Dermis microvascular lymphatic vessel endothelial cell (primary cell): ENCODE data around the gene DIPK1A. TPM values are rescaled to one million over a fixed set of nuclear protein-coding genes. Genes with fewer than 3 reads are reported as not detected.
"Not testable (repeated sequence)": the region's sequence is repeated elsewhere in the genome, so short reads cannot be mapped to it uniquely, and the experiment has no call there.

ENCODE experiments used
- DNase-seq, 2 donors: peaks; one replicate each; pipeline versions ENCODE4 v3.0.0 to v3.0.0-alpha.2; 2010; ENCODE audit warnings: low read depth in 2 of 2
- total RNA-seq: library from RNA; depleted of rRNA; stranded (reverse); fragments of >200 nt; gene quantifications from 2 replicates; pipeline ENCODE4 v1.2.1, GENCODE V29; 2014

DIPK1A gene
- total RNA-seq, 1 donor from 2014 or later = 0.13 TPM

DNA sequence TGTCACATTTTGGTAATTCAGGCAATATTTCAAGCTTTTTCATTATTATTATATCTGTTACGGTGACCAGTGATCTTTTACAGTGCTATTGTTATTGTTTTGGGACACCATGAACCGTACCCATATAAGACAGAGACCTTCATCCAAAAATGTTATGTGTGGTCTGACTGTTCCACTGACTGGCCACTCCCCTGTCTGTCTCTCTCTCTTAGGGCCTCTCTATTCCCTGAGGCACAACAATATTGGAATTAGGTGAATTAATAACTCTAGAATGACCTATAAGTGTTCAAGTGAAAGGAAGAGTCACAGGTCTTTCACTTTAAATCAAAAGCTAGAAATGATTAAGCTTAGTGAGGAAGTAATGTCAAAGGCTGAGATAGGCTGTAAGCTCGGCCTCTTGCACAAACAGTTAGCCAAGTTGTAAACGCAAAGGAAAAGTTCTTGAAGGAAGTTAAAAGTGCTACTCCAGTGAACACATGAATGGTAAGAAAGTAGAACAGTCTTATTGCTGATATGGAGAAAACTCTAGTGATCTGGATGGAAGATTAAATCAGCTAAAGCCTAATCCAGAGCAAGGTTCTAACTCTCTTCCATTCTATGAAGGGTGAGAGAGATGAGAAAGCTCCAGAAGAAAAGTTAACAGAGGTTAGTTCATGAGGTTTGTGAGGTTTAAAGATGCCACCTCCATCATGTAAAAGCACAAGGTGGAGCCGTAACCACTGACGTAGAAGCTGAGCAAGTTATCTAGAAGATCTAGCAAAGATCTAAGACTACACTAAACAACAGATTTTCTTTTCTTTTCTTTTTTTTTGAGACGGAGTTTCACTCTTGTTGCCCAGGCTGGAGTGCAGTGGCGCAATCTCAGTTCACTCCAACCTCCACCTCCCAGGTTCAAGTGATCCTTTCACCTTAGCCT lies 19.7 kb upstream of the DIPK1A start:
- no peak for DNase-seq

DNA sequence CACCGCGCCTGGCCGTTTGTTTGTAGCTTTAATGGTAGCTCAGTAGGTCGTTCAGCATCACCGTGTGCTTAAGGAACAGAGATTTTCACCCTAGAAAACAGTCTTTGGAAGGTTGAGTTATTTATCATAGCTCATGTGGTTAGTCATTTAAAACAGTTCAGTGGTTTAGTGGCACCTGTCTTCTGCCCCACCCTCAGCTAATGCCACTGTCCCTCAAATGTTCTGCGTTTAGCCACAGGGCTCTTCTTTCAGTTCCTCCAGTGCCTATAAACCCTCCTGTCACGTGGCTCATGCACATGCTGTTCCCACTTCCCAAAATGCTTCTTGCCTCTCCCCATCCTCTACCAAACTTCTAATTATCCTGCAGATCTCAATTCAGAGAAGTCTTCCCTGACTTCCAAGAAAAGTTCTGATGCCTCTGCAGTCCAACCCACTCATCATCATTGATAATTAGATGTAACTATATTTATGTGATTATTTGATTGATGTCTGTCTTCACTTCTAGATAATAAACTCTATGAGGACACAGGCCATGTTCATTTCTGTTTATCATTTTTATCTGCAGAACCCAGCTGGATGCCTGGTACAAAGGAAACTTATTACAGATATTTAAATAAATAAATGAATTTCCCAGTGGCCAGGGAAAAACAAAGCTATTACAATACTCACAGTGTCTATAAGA lies 14.4 kb upstream of the DIPK1A start:
- no peak for DNase-seq

DNA sequence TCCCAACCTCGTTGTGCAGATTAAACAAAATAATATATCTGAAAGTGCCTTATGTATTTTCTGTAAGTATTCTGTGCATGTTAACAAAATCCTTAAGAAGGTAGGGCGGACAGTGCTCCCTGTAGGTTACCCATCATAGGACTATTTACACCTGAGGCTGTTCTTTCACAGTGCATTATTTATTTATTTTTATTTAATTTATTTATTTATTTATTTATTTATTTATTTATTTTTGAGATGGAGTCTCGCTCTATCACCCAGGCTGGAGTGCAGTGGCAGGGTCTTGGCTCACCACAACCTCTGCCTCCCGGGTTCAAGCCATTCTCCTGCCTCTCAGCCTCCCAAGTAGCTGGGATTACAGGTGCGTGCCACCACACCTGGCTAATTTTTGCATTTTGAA lies 12.8 kb upstream of the DIPK1A start:
- DNase-seq = not testable (repeated sequence)

- DNase-seq = no peak
These were observed 12.1 kb upstream of the DIPK1A start for GRCh38 chr1:92973203-92973897.

GRCh38 chr1:92972409-92973129 lies 11.3 kb upstream of the DIPK1A start:
- no peak for DNase-seq

- not testable (repeated sequence) for DNase-seq
These were observed 10.7 kb upstream of the DIPK1A start for GRCh38 chr1:92971932-92972331.

- no peak for DNase-seq
These were observed 9.9 kb upstream of the DIPK1A start for GRCh38 chr1:92970990-92971689.

DNA sequence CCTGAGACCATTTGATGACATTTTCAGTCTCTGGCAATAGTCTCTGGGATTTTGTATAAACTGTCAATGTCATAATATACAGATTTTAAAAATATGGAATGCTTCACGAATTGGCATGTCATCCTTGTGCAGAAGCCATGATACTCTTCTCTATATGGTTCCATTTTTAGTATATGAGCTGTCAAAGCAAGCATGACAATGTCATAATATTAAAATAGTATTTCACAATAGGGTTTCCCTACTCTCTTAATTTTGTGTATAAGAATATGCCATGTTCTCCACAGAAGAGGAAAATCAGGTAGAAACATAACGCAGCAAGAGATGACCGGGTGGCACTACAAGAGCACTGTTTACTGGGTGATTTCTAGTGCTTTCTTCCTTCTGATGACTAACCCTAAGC lies 8.3 kb upstream of the DIPK1A start:
- DNase-seq = no peak

DNA sequence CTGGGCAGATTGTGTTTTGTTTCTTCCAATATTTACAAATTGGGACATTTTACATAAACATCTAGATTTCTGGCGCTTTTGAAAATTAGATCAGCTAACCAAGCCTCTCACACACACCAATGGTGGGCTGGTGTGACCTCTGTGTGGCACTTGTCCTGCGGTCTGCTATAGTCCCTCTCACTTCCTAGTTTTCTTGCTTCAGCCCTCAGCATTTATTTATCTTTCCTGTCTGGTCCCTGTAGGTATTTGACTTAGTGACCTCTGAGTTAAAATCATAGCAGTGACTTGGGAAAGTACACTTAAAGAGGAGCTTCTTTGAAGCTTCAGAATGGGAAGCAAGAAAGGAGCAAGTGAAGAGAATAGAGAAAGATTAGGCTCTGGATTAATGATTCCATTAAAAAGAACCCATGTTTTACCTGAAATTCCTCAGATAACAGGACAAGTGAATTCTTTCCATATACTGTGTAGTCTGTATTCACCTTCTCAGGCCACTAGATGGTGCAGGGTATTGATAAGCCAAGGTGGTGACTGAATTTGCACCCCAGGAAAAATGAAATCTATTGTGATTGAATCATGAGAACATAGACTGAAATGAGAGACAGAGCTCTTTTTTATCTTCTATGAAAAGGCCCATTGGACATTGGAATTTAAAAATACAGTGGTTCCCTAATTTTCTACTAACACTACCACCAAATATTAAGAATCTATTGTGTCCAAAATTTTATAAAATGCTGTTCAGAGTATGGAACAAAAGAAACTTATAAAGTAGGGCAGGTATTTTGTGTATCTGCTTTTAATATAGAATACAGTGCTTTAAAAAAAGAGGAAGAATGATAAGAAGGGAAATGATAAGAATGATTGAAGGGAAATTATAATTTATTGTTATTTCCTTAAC lies 7.1 kb upstream of the DIPK1A start:
- DNase-seq = peak in 1 of 2 donors; percentile 10

GRCh38 chr1:92964998-92965397 lies 3.7 kb upstream of the DIPK1A start:
- DNase-seq = no peak

GRCh38 chr1:92964316-92964715 lies 3.1 kb upstream of the DIPK1A start:
- no peak for DNase-seq

DNA sequence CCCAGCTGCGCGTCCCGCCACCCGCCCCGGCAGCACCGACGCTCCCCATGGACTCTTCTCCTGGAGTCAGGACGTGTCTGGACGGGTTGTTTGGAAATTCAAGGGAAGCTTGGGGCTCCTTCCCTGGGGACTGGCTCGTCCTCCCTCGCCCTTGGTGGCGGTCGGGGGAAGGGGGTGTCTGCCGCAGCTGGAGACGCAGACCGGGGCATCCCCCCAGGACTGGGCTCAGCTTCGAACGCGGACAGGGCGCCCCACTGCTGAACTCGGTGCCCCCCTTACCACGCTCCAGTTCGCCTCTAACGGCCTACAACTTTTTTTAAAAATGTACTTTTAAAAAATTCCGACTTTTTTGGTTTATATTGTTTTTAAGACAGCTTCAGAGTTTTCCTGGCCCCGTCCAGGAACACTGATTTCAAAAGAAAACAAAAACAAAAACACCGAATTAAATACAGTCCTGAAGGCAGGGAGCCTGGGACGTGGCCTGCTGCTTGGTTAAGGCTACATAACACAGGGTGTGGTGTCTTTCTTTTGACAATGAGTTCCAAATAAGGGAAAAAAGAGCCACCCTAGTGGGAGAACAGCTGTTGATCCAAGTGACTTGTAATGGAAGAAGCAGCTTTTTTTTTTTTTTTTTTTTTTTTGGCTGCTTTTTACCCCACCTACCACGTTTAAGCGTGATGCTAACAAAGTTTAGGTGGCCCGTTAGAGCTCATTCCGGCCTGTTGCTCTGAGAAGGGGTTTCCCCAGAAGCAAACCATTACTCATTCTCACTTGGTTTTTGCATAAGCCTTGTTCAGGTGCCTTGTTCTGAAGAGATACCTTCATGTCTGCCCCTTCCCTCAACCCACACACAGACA lies 862 bp upstream of the DIPK1A start:
- peak in 1 of 2 donors; percentile 4 for DNase-seq

GRCh38 chr1:92960395-92961130 lies 699 bp downstream of the DIPK1A start:
- DNase-seq = peak; percentile 40 to 72

- no peak for DNase-seq
These were observed 2.9 kb downstream of the DIPK1A start for GRCh38 chr1:92958203-92958970.

DNA sequence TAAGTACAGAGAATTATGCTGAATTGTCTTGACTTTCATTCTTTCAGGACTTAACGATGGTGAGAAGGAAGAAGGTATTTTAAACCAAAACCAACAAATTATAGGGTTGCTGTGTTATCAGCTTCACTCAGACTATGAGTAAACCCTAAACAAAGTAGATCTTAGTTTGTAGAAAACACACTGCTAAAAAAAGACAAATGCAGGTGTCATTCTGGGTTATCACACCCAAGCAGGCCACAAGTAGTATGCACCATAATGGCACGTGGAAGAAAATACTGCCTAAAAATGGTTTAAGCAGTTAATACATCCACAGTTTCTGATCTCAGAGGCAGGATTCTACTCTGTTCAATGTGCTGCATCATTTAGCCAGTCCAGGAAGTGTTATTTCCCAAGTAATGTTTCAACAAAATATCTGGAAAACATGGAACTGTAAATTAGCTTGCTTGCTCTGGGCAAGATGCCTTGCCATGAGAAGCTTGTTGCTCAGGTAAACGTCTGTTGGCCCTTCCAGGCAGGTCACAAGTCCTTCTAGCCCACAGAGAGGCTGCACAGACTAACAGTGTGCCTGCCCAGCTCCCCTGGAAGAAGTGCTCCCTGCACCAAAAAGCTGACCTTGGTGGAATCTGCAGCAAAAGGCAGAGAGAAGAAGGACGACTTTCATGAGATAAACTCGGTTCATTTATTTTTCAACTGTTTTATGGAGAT lies 4.1 kb downstream of the DIPK1A start:
- no peak for DNase-seq

GRCh38 chr1:92956254-92957029 lies 4.8 kb downstream of the DIPK1A start:
- DNase-seq = no peak
